ENCODE measurements around the gene SCRT2. TPM values are rescaled to one million over a fixed set of nuclear protein-coding genes. Genes with fewer than 3 reads are reported as not detected.

SCRT2 gene
- total RNA-seq, 1 experiment from 2014 or later = not detected

DNA sequence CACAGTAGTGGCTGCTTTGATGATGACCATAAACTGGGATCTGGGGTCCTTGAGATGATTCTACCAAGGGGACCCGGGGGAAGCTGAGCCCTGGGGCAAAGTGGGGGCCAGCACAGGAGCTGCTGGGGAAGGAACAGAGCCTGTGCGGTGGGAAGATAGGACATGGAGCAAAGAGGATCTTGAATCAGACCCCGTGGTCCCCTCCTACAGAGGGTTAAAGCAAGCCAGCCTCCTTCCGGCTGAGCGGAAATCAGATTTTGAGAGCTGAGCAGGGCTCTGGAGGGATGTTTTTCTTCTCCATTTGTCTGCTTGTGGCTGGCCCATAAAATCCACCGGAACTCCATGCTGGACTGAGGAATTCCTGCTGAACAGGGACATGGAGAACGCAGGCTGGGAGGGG is 55.4 kb downstream of the SCRT2 start:
- H3K36me3 ChIP-seq (ENCODE audit: control insufficient read depth in 1 of 2, insufficient read depth in 2 of 2, low read length in 2 of 2) = no peaks in the 10 kb centered on the region
- no peaks in the 10 kb centered on the region for H3K9me2 ChIP-seq (ENCODE audit: insufficient read depth)
- no peaks in the 10 kb centered on the region for H4K20me1 ChIP-seq (ENCODE audit: insufficient read depth)
- no peaks in the 10 kb centered on the region for H3K9me3 ChIP-seq (ENCODE audit: control insufficient read depth in 1 of 2, insufficient read depth in 1 of 2, low read depth in 1 of 2, low read length in 2 of 2)
- no peak overlapping the region for H3K9ac ChIP-seq (ENCODE audit: low read length)
- H3K4me2 ChIP-seq (ENCODE audit: low read length) = no peak overlapping the region
- RAD21 ChIA-PET (ENCODE audit: low non-redundant PET in 1 of 2, low total read pairs in 2 of 2, uncharacterized antibody in 2 of 2, unreplicated experiment in 2 of 2) = no interaction called here
- no peak overlapping the region for H2AFZ ChIP-seq (ENCODE audit: low read depth, low read length, poor library complexity, severe bottlenecking)
- H3K79me2 ChIP-seq (ENCODE audit: insufficient read depth, low read length) = no peaks in the 10 kb centered on the region
- H3K27ac ChIP-seq (ENCODE audit: low read depth, low read length) = no peak overlapping the region
- intact Hi-C loops (cut with micrococcal nuclease) = no loop called here
- POLR2A ChIA-PET = no interaction called here
- H3K4me1 ChIP-seq (ENCODE audit: control insufficient read depth in 1 of 2, insufficient read depth in 2 of 2, low read length in 2 of 2) = no peaks in the 10 kb centered on the region
- DNase-seq (ENCODE audit: low read depth, low spot score) (no peak), ATAC-seq (no peak)
- no peak for TF ChIP-seq ZNF274 (IDR thresholded peaks at IDR 0.05; ENCODE audit: low read depth, low read length)
- TF ChIP-seq ELF1 (IDR thresholded peaks at IDR 0.05; ENCODE audit: borderline replicate concordance, low read depth) = no peak
- TF ChIP-seq, protein P1, sequence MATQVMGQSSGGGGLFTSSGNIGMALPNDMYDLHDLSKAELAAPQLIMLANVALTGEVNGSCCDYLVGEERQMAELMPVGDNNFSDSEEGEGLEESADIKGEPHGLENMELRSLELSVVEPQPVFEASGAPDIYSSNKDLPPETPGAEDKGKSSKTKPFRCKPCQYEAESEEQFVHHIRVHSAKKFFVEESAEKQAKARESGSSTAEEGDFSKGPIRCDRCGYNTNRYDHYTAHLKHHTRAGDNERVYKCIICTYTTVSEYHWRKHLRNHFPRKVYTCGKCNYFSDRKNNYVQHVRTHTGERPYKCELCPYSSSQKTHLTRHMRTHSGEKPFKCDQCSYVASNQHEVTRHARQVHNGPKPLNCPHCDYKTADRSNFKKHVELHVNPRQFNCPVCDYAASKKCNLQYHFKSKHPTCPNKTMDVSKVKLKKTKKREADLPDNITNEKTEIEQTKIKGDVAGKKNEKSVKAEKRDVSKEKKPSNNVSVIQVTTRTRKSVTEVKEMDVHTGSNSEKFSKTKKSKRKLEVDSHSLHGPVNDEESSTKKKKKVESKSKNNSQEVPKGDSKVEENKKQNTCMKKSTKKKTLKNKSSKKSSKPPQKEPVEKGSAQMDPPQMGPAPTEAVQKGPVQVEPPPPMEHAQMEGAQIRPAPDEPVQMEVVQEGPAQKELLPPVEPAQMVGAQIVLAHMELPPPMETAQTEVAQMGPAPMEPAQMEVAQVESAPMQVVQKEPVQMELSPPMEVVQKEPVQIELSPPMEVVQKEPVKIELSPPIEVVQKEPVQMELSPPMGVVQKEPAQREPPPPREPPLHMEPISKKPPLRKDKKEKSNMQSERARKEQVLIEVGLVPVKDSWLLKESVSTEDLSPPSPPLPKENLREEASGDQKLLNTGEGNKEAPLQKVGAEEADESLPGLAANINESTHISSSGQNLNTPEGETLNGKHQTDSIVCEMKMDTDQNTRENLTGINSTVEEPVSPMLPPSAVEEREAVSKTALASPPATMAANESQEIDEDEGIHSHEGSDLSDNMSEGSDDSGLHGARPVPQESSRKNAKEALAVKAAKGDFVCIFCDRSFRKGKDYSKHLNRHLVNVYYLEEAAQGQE (IDR thresholded peaks at IDR 0.05; ENCODE audit: low read depth) = no peak
- no peak for TF ChIP-seq SRF (IDR thresholded peaks at IDR 0.05; ENCODE audit: low read depth)
- no peak for TF ChIP-seq ZFX (IDR thresholded peaks at IDR 0.05)
- TF ChIP-seq TCF7L2 (IDR thresholded peaks at IDR 0.05; ENCODE audit: borderline replicate concordance, extremely low read depth, insufficient read depth, insufficient read length) = no peak
- no peak for TF ChIP-seq EZH2 (IDR thresholded peaks at IDR 0.05)
- TF ChIP-seq, protein P2, sequence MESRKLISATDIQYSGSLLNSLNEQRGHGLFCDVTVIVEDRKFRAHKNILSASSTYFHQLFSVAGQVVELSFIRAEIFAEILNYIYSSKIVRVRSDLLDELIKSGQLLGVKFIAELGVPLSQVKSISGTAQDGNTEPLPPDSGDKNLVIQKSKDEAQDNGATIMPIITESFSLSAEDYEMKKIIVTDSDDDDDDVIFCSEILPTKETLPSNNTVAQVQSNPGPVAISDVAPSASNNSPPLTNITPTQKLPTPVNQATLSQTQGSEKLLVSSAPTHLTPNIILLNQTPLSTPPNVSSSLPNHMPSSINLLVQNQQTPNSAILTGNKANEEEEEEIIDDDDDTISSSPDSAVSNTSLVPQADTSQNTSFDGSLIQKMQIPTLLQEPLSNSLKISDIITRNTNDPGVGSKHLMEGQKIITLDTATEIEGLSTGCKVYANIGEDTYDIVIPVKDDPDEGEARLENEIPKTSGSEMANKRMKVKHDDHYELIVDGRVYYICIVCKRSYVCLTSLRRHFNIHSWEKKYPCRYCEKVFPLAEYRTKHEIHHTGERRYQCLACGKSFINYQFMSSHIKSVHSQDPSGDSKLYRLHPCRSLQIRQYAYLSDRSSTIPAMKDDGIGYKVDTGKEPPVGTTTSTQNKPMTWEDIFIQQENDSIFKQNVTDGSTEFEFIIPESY (IDR thresholded peaks at IDR 0.05; ENCODE audit: extremely low read depth, insufficient replicate concordance, low read length) = no peak
- CTCF ChIA-PET = interaction anchor here (1.6 kb wide), 1 partner anchor 25 kb away, joined by 3 read pairs; no protein-coding TSS in a partner anchor
- H3K27me3 ChIP-seq (ENCODE audit: insufficient read depth, low read length) = no peaks in the 10 kb centered on the region; the same call in 1 of the 2 replicates
- no peak overlapping the region for H3K4me3 ChIP-seq (replicated peaks in 1 of 2; ENCODE audit: low read depth in 1 of 2, low read length in 2 of 2)
- no TSS peak for BruUV-seq (replicated peaks)

Data from HCT116 (cell line).